Right atrium auricular region (tissue), 2 donors: ENCODE measurements around the gene DKK3. TPM values are rescaled to one million over a fixed set of nuclear protein-coding genes. Genes with fewer than 3 reads are reported as not detected.

Experiments used
- DNase-seq: peaks from one replicate; pipeline ENCODE4 v3.0.0-alpha.2; 2019; ENCODE audit warnings: low spot score
- H3K27ac ChIP-seq, 2 donors: fragments of 200-600 bp; sonication (generic); 1 replicate in 1 of 2; 2 replicates in 1 of 2; pipeline ENCODE4 v1.5.1; 2016 to 2019
- H3K27me3 ChIP-seq, 2 donors: fragments of 200-600 bp; sonication (generic); one replicate each; pipeline versions ENCODE4 v1.5.1 to v1.6.0; 2017 to 2019
- H3K36me3 ChIP-seq: fragments of 200-600 bp; sonication (generic); one replicate; pipeline ENCODE4 v1.5.1; 2016
- H3K4me1 ChIP-seq, 2 donors: fragments of 200-600 bp; sonication (generic); one replicate each; pipeline versions ENCODE4 v1.5.1 to v1.6.0; 2017 to 2019
- H3K4me3 ChIP-seq, 2 donors: fragments of 200-600 bp; sonication (generic); 1 replicate in 1 of 2; 2 replicates in 1 of 2; pipeline ENCODE4 v1.5.1; 2017 to 2019; ENCODE audit warnings: mild to moderate bottlenecking in 1 of 2, moderate library complexity in 1 of 2
- H3K9me3 ChIP-seq, 2 donors: fragments of 200-600 bp; sonication (generic); one replicate each; pipeline ENCODE4 v1.5.1; 2019
- total RNA-seq, 2 donors: library from RNA; depleted of rRNA; stranded (reverse); fragments of >200 nt; gene quantifications; one replicate each; pipeline ENCODE4 v1.1.0, GENCODE V29; 2016
- TF ChIP-seq, protein P1 (sequence below), 2 donors: fragments of 200-600 bp; sonication (generic); IDR thresholded peaks; one replicate each; pipeline ENCODE4 v1.5.1; 2019; ENCODE audit warnings: antibody characterized with exemption in 2 of 2

Gene DKK3
- total RNA-seq, 2 donors from 2014 or later, result 2,934 to 5,316 TPM

DNA sequence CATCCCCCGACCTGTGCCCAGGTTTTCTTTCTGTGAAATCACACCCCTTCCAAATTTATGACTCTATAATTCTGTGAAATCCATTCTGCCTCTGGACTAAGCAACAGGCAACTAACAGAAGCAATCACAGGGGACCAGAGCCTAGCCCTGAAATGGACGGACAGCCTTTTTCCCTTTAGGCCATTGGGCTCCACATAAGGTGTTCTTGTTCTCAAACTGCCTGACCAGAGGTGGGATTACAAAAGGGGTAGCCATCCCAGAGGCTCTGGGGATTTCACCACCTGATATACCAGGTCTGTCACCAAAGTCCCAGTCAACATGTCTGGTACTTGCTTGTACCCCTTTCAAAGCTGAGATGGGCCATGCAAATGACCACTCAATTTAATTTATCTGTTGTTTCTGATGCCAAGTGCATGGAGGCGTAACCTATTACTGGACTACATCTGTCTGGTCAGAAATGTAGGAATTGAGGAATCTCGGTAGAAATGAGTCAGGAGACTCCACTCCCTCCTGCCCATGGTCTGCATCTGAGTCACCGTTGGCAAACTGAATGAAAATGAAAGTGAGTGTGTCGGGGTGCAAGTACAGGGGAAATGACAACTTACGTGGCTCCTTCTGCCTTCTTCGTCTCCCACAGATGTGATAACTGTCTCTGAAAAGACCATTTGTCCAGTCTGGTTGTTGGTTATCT is 10.2 kb downstream of the DKK3 start:
- H3K27ac ChIP-seq, result peak overlapping the region; percentile 84 to 93
- H3K27me3 ChIP-seq, result no peaks in the 10 kb centered on the region
- H3K4me3 ChIP-seq, result no peak overlapping the region
- TF ChIP-seq, protein P1, sequence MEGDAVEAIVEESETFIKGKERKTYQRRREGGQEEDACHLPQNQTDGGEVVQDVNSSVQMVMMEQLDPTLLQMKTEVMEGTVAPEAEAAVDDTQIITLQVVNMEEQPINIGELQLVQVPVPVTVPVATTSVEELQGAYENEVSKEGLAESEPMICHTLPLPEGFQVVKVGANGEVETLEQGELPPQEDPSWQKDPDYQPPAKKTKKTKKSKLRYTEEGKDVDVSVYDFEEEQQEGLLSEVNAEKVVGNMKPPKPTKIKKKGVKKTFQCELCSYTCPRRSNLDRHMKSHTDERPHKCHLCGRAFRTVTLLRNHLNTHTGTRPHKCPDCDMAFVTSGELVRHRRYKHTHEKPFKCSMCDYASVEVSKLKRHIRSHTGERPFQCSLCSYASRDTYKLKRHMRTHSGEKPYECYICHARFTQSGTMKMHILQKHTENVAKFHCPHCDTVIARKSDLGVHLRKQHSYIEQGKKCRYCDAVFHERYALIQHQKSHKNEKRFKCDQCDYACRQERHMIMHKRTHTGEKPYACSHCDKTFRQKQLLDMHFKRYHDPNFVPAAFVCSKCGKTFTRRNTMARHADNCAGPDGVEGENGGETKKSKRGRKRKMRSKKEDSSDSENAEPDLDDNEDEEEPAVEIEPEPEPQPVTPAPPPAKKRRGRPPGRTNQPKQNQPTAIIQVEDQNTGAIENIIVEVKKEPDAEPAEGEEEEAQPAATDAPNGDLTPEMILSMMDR (IDR thresholded peaks at IDR 0.05), result no peak
- peaks cover 77% of the 10 kb centered on the region for H3K36me3 ChIP-seq
- peaks cover 0 to 28% of the 10 kb centered on the region in 2 donors for H3K4me1 ChIP-seq
- H3K9me3 ChIP-seq, result no peaks in the 10 kb centered on the region
- DNase-seq, result no peak

DNA sequence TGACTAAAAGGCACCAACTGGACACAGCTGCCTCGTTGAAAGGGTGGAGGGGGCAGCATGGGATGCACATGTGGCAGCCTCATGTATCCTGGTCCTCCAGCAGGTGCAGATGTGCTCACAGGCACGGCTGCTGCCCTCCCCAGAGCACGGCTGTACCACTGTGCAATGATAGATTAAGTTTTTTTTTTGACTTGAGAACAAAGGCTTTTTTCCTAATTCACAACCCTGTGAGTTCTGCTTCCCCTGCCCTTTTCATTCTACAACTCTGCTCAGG is 11.4 kb downstream of the DKK3 start:
- Histone ChIP-seq H3K4me3 (no peak overlapping the region), H3K27ac (peak overlapping the region; percentile 84 to 93), H3K36me3 (peaks cover 74% of the 10 kb centered on the region), H3K9me3 (no peaks in the 10 kb centered on the region), H3K27me3 (no peaks in the 10 kb centered on the region), H3K4me1 (peaks cover 0 to 31% of the 10 kb centered on the region in 2 donors)
- DNase-seq, result no peak
- TF ChIP-seq, protein P1 (IDR thresholded peaks at IDR 0.05), result no peak

DNA sequence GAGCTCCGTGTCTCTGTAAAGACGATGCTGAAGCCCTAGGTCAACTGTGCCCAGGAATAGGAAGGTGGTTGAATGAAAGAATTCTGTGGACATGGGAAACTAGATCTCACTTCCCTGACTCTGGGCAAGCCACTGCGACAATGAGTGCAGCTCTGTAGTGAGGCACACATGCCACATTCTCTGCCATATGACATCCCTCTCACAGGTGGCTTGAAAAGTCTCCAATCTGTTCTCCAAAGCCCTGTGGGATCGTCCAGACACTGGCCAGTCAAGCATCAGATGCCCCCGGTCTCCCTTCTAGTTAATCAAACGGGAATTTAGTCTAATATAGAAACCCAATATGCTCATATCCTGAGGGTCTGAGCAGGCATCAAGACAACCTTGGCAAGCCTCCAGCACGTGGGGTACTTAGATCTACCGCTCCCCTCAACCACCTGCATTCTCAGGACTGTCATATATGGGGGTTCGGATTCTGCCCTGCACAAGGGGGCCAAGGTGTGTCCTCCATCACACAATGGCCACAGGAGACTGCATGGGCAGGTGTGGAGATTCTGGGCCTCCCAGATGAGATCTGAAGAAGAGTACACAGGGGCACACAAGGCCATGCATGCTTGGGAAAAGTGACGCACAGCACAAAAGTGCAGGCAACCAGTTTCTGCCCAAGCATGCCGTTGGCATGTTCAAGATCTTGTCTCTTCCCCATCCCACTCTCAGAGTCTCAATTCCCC is 11.9 kb downstream of the DKK3 start:
- DNase-seq, result no peak
- Histone ChIP-seq H3K4me3 (no peak overlapping the region), H3K27ac (peak overlapping the region; percentile 84 to 93), H3K36me3 (peaks cover 71% of the 10 kb centered on the region), H3K27me3 (no peaks in the 10 kb centered on the region), H3K4me1 (peaks cover 0 to 36% of the 10 kb centered on the region in 2 donors), H3K9me3 (no peaks in the 10 kb centered on the region)
- TF ChIP-seq, protein P1 (IDR thresholded peaks at IDR 0.05), result no peak

DNA sequence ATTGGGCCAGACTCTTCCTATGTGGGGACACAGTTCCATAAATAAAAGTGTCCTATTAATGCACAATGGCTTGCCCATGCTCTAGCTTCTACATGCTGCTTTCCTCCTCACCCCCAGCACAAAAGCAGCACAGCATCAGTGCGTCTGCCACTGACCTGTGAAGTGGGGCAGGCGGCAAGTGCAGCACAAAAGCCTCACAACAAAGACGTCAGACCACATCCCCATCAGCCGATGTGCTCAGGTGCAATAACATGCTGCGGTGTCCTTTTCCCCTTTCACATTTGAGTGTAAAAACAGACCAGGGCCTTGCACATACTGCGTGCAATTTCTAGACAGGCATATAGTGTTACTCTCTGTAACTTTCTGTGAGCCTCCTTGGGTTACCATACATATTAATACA is 12.8 kb downstream of the DKK3 start:
- H3K4me3 ChIP-seq, result no peak overlapping the region
- H3K27me3 ChIP-seq, result no peaks in the 10 kb centered on the region
- peaks cover 71% of the 10 kb centered on the region for H3K36me3 ChIP-seq
- TF ChIP-seq, protein P1 (IDR thresholded peaks at IDR 0.05), result no peak
- no peaks in the 10 kb centered on the region for H3K9me3 ChIP-seq
- peaks cover 0 to 43% of the 10 kb centered on the region in 2 donors for H3K4me1 ChIP-seq
- H3K27ac ChIP-seq, result peak overlapping the region; percentile 84 to 93
- DNase-seq, result no peak

DNA sequence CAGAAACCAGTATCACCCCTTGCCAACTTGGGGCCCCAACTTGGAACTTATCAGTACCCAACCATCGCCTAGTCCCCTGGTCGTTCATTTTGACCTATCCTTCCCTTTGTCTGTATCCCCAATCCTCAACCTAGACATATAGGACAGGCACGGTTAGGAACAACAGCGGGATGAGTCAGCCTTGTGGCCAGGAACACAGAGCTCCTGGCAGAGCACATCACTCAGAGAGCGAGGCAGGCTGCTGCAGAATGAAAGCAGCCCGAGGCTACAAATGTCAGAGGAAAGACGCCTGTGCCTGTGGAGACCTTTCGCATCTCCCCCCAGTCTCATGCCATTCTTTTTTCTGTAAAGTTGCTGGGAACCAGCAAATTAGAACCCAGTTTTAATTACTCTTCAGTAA is 14.6 kb downstream of the DKK3 start:
- no peak overlapping the region for H3K4me3 ChIP-seq
- H3K27me3 ChIP-seq, result no peaks in the 10 kb centered on the region
- peak overlapping the region; percentile 84 to 93 for H3K27ac ChIP-seq
- no peak for DNase-seq
- H3K36me3 ChIP-seq, result peaks cover 60% of the 10 kb centered on the region
- TF ChIP-seq, protein P1 (IDR thresholded peaks at IDR 0.05), result no peak
- peaks cover 0 to 59% of the 10 kb centered on the region in 2 donors for H3K4me1 ChIP-seq
- no peaks in the 10 kb centered on the region for H3K9me3 ChIP-seq
